H9 (cell line): ENCODE results near the gene CAMTA1. TPM values are rescaled to one million over a fixed set of nuclear protein-coding genes. Genes with fewer than 3 reads are reported as not detected.

Source experiments
- DNase-seq: peaks from one replicate; pipeline ENCODE4 v3.0.0-alpha.2; 2017
- H2AFZ ChIP-seq: one replicate; pipeline ENCODE4 v1.6.1; 2013; ENCODE audit warnings: mild to moderate bottlenecking, low read length, control low read depth, moderate library complexity
- H2AK5ac ChIP-seq: 2 replicates; pipeline ENCODE4 v1.6.1; 2013; ENCODE audit warnings: low read length, control low read depth, mixed read lengths; ENCODE audit not compliant: insufficient read length
- H2BK120ac ChIP-seq: one replicate; pipeline ENCODE4 v1.6.1; 2013; ENCODE audit warnings: low read depth, mild to moderate bottlenecking, low read length, control low read depth, inconsistent platforms; ENCODE audit not compliant: poor library complexity, severe bottlenecking
- H2BK12ac ChIP-seq: 2 replicates; pipeline ENCODE4 v1.6.1; 2013; ENCODE audit warnings: low read length, control low read depth, mixed read lengths, low read depth; ENCODE audit not compliant: insufficient read length
- H2BK15ac ChIP-seq: 2 replicates; pipeline ENCODE4 v1.6.1; 2013; ENCODE audit warnings: low read depth, low read length, control low read depth
- H2BK20ac ChIP-seq: one replicate; pipeline ENCODE4 v1.6.1; 2013; ENCODE audit warnings: low read depth, mild to moderate bottlenecking, low read length, control low read depth, inconsistent platforms; ENCODE audit not compliant: poor library complexity, severe bottlenecking
- H2BK5ac ChIP-seq: 2 replicates; pipeline ENCODE4 v1.6.1; 2013; ENCODE audit warnings: low read length, control low read depth, mixed read lengths; ENCODE audit not compliant: insufficient read length
- H3K14ac ChIP-seq: 2 replicates; pipeline ENCODE4 v1.6.1; 2013; ENCODE audit warnings: low read length, control low read depth; ENCODE audit not compliant: insufficient read depth
- H3K18ac ChIP-seq: 2 replicates; pipeline ENCODE4 v1.6.1; 2013; ENCODE audit warnings: low read depth, mild to moderate bottlenecking, mixed read lengths, low read length, control low read depth; ENCODE audit not compliant: insufficient read length
- H3K23ac ChIP-seq: 2 replicates; pipeline ENCODE4 v1.6.1; 2013; ENCODE audit warnings: low read length, control low read depth, mixed read lengths, low read depth; ENCODE audit not compliant: insufficient read length
- H3K23me2 ChIP-seq: 2 replicates; pipeline ENCODE4 v1.6.1; 2013; ENCODE audit warnings: low read depth, mild to moderate bottlenecking, mixed read lengths, low read length, control low read depth; ENCODE audit not compliant: insufficient read length, poor library complexity, severe bottlenecking
- H3K27ac ChIP-seq: 2 replicates; pipeline ENCODE4 v1.5.1; 2013; ENCODE audit warnings: low read length, control low read depth, mixed read lengths, low read depth; ENCODE audit not compliant: insufficient read length
- H3K27me3 ChIP-seq: 2 replicates; pipeline ENCODE4 v1.6.1; 2013; ENCODE audit warnings: low read length, control low read depth, inconsistent platforms; ENCODE audit not compliant: insufficient read depth
- H3K4ac ChIP-seq: 2 replicates; pipeline ENCODE4 v1.6.1; 2013; ENCODE audit warnings: low read depth, mild to moderate bottlenecking, control low read depth, inconsistent platforms, low read length, moderate library complexity
- H3K4me1 ChIP-seq: 2 replicates; pipeline ENCODE4 v1.6.1; 2013; ENCODE audit warnings: low read length, control low read depth, inconsistent platforms; ENCODE audit not compliant: insufficient read depth
- H3K4me2 ChIP-seq: 2 replicates; pipeline ENCODE4 v1.6.1; 2013; ENCODE audit warnings: low read length, control low read depth, mixed read lengths; ENCODE audit not compliant: insufficient read length, insufficient read depth
- H3K56ac ChIP-seq: 2 replicates; pipeline ENCODE4 v1.6.1; 2013; ENCODE audit warnings: low read depth, mild to moderate bottlenecking, mixed read lengths, low read length, control low read depth; ENCODE audit not compliant: insufficient read length
- H3K79me1 ChIP-seq: 2 replicates; pipeline ENCODE4 v1.6.1; 2013; ENCODE audit warnings: low read depth, mild to moderate bottlenecking, moderate library complexity, low read length, control low read depth, inconsistent platforms; ENCODE audit not compliant: insufficient read depth, poor library complexity, severe bottlenecking
- H3K79me2 ChIP-seq: 2 replicates; pipeline ENCODE4 v1.6.1; 2013; ENCODE audit warnings: low read length, control low read depth, inconsistent platforms; ENCODE audit not compliant: insufficient read depth
- H3K9ac ChIP-seq: 2 replicates; pipeline ENCODE4 v1.6.1; 2013; ENCODE audit warnings: low read length, control low read depth, mixed read lengths; ENCODE audit not compliant: insufficient read length; ENCODE audit errors: extremely low read depth
- H3K9me3 ChIP-seq: one replicate; pipeline ENCODE4 v1.6.1; 2013; ENCODE audit warnings: low read depth, low read length, inconsistent platforms; ENCODE audit not compliant: control insufficient read depth
- H3T11ph ChIP-seq: one replicate; pipeline ENCODE4 v1.6.1; 2013; ENCODE audit warnings: mild to moderate bottlenecking, low read length, control low read depth, inconsistent platforms
- H4K20me1 ChIP-seq: one replicate; pipeline ENCODE4 v1.6.1; 2013; ENCODE audit not compliant: control insufficient read depth, insufficient read length, insufficient read depth
- H4K5ac ChIP-seq: 2 replicates; pipeline ENCODE4 v1.6.1; 2013; ENCODE audit warnings: low read depth, mild to moderate bottlenecking, mixed read lengths, low read length, control low read depth; ENCODE audit not compliant: insufficient read length
- H4K8ac ChIP-seq: replicated peaks from 2 replicates; pipeline ENCODE4 v1.6.1; 2013; ENCODE audit warnings: low read length, control low read depth, mixed read lengths, low read depth; ENCODE audit not compliant: insufficient read length
- H4K91ac ChIP-seq: 2 replicates; pipeline ENCODE4 v1.6.1; 2013; ENCODE audit warnings: low read depth, mild to moderate bottlenecking, moderate library complexity, mixed read lengths, low read length, control low read depth; ENCODE audit not compliant: insufficient read length
- H3K27ac Mint-ChIP-seq, 3 experiments: 2 replicates in 2 of 3; 3 replicates in 1 of 3; pipeline ENCODE4 v1.8.0; 2020 to 2021; ENCODE audit warnings: mixed read lengths in 3 of 3, mild to moderate bottlenecking in 1 of 3, moderate library complexity in 1 of 3
- H3K27me3 Mint-ChIP-seq: 2 replicates; pipeline ENCODE4 v1.8.0; 2021; ENCODE audit warnings: low read depth, mild to moderate bottlenecking, moderate library complexity, mixed read lengths
- H3K36me3 Mint-ChIP-seq, 3 experiments: 2 replicates in 2 of 3; 3 replicates in 1 of 3; pipeline ENCODE4 v1.8.0; 2020 to 2021; ENCODE audit warnings: low read depth in 3 of 3, mixed read lengths in 3 of 3; ENCODE audit not compliant: insufficient read depth in 1 of 3
- H3K4me1 Mint-ChIP-seq, 2 experiments: 2 replicates each; pipeline ENCODE4 v1.8.0; 2020; ENCODE audit warnings: mixed read lengths in 2 of 2
- H3K4me3 Mint-ChIP-seq, 2 experiments: 2 replicates in 1 of 2; 3 replicates in 1 of 2; pipeline ENCODE4 v1.8.0; 2020 to 2021; ENCODE audit warnings: mild to moderate bottlenecking in 2 of 2, mixed read lengths in 2 of 2, moderate library complexity in 1 of 2
- H3K9me3 Mint-ChIP-seq, 2 experiments: 2 replicates in 1 of 2; 3 replicates in 1 of 2; pipeline ENCODE4 v1.8.0; 2020; ENCODE audit warnings: mild to moderate bottlenecking in 2 of 2, mixed read lengths in 2 of 2, moderate library complexity in 1 of 2
- CTCF ChIP-seq: fragments of 200-600 bp; sonication (generic); conservative IDR thresholded peaks from 3 replicates; pipeline ENCODE4 v1.8.0; 2021; ENCODE audit warnings: antibody characterized with exemption, mild to moderate bottlenecking
- WGBS: extraction: QIAGEN DNeasy Blood & Tissue Kit; methylation state at CpG from one replicate; pipeline ENCODE4 v1.1.7; 2013; ENCODE audit warnings: missing lambda C conversion rate, low lambda C conversion rate, mixed read lengths; ENCODE audit not compliant: insufficient read length; ENCODE audit errors: extremely low coverage; 5-methylcytosine and 5-hydroxymethylcytosine counted together
- total RNA-seq: library from RNA; stranded (reverse); gene quantifications from 2 replicates; pipeline ENCODE4 v1.2.1, GENCODE V29; 2021

CAMTA1 gene
- total RNA-seq, 1 experiment from 2014 or later, result 115 TPM

- H2BK15ac ChIP-seq, result no peak overlapping the region
- no peak overlapping the region for H4K8ac ChIP-seq
- H3K56ac ChIP-seq, result no peak overlapping the region
- WGBS, result no CpG with 5 or more reads among the region's 6 CpGs
- peaks cover 7% of the 10 kb centered on the region for H3K79me1 ChIP-seq
- no peak overlapping the region for H4K91ac ChIP-seq
- no peak overlapping the region for H3K27ac Mint-ChIP-seq
- peaks cover 31 to 39% (median 34%) of the 10 kb centered on the region in 3 experiments for H3K36me3 Mint-ChIP-seq
- no peak overlapping the region for H3K4me2 ChIP-seq
- H3K23ac ChIP-seq, result no peak overlapping the region
- no peak overlapping the region for H3K27ac ChIP-seq
- no peaks in the 10 kb centered on the region for H3K9me3 ChIP-seq
- H2BK12ac ChIP-seq, result no peak overlapping the region
- no peaks in the 10 kb centered on the region for H3K27me3 Mint-ChIP-seq
- peaks cover 9 to 12% of the 10 kb centered on the region in 2 experiments for H3K4me1 Mint-ChIP-seq
- no peak overlapping the region for H3T11ph ChIP-seq
- H3K27me3 ChIP-seq, result no peaks in the 10 kb centered on the region
- no peaks in the 10 kb centered on the region for H3K23me2 ChIP-seq
- no peak overlapping the region for H3K18ac ChIP-seq
- no peak overlapping the region for H2AFZ ChIP-seq
- no peak overlapping the region for H3K4me3 Mint-ChIP-seq
- TF ChIP-seq CTCF, result no peak
- H4K20me1 ChIP-seq, result no peaks in the 10 kb centered on the region
- no peak overlapping the region for H3K14ac ChIP-seq
- no peak overlapping the region for H3K9ac ChIP-seq
- no peak overlapping the region for H2BK5ac ChIP-seq
- peaks cover 0 to 2% of the 10 kb centered on the region in 2 experiments; a peak in 2 of 5 replicates for H3K9me3 Mint-ChIP-seq
- H3K79me2 ChIP-seq, result peaks cover 3% of the 10 kb centered on the region; the same call in 1 of the 2 replicates
- H2BK20ac ChIP-seq, result no peak overlapping the region
- H4K5ac ChIP-seq, result no peak overlapping the region
- no peak overlapping the region for H3K4ac ChIP-seq
- DNase-seq, result no peak
- no peak overlapping the region for H2BK120ac ChIP-seq
- no peaks in the 10 kb centered on the region for H3K4me1 ChIP-seq
- H2AK5ac ChIP-seq, result no peak overlapping the region
These were observed 67.1 kb downstream of the CAMTA1 start for GRCh38 chr1:6852136-6852890.
